GM12878 (cell line): Measurements from ENCODE around the gene MRPS18B. TPM values are rescaled to one million over a fixed set of nuclear protein-coding genes. Genes with fewer than 3 reads are reported as not detected.
A peak's percentile ranks its signal among the peaks of the same experiment; 100 is the strongest.

Experiments used
- ATAC-seq: fragments of 200-7000 bp; cut with Tn5 transposase; 3 replicates; pipeline ENCODE4 v1.9.1; 2020; ENCODE audit warnings: mild to moderate bottlenecking, moderate library complexity
- BruUV-seq: library from RNA; stranded (reverse); fragments of 400-500 nt; replicated peaks from 2 replicates; lab custom pipeline; 2021; lab: Mats Ljungman, UMichigan
- CTCF ChIA-PET: fragments of 300-600 bp; sonication (Branson Sonifier 250); formaldehyde crosslinking; extraction: SDS; loops from one replicate; lab custom pipeline; 2021; ENCODE audit warnings: inconsistent platforms; lab: Yijun Ruan, JAX
- POLR2A ChIA-PET: fragments of 350-600 bp; formaldehyde crosslinking; extraction: SDS; loops from one replicate; lab custom pipeline; 2021; ENCODE audit warnings: inconsistent platforms; lab: Charles Lee
- RAD21 ChIA-PET: fragments of 300-600 bp; sonication (Branson Sonifier 250); formaldehyde crosslinking; loops from one replicate; lab custom pipeline; 2023; ENCODE audit warnings: antibody characterized with exemption; ENCODE audit not compliant: unreplicated experiment; lab: Charles Lee
- SMC1A ChIA-PET: fragments of 300-600 bp; sonication (Branson Sonifier 250); formaldehyde crosslinking; loops from one replicate; lab custom pipeline; 2023; ENCODE audit not compliant: unreplicated experiment, uncharacterized antibody; lab: Charles Lee
- DNase-seq: peaks from one replicate; pipeline ENCODE4 v3.0.0-alpha.2; 2011; ENCODE audit warnings: low read depth, low spot score
- FAIRE-seq: peaks from 3 replicates; lab custom pipeline; 2011; peaks lifted over from hg19 to GRCh38; lab: Jason Lieb, UNC
- H2AFZ ChIP-seq: 2 replicates; pipeline ENCODE4 v1.6.0; 2011; ENCODE audit warnings: low read depth, low read length, control low read depth; ENCODE audit not compliant: control insufficient read depth
- H3K27ac ChIP-seq: 2 replicates; pipeline ENCODE4 v1.5.1; 2011; ENCODE audit warnings: control low read depth; ENCODE audit not compliant: control insufficient read depth, insufficient read depth
- H3K27me3 ChIP-seq, 2 experiments: replicated peaks in 1 of 2; 2 replicates each; pipeline versions ENCODE4 v1.6.0 to v1.6.1; 2011; ENCODE audit warnings: low read length in 1 of 2; ENCODE audit not compliant: control insufficient read depth in 2 of 2, insufficient read depth in 2 of 2
- H3K36me3 ChIP-seq, 2 experiments: 2 replicates each; pipeline ENCODE4 v1.5.1; 2011; ENCODE audit warnings: low read length in 1 of 2; ENCODE audit not compliant: control insufficient read depth in 2 of 2, insufficient read depth in 2 of 2
- H3K4me1 ChIP-seq: 2 replicates; pipeline ENCODE4 v1.6.1; 2011; ENCODE audit warnings: mild to moderate bottlenecking, low read length, moderate library complexity, mixed read lengths; ENCODE audit not compliant: control insufficient read depth, insufficient read depth
- H3K4me2 ChIP-seq: 2 replicates; pipeline ENCODE4 v1.6.0; 2011; ENCODE audit warnings: control low read depth; ENCODE audit not compliant: control insufficient read depth, insufficient read depth
- H3K4me3 ChIP-seq: fragments of 200-600 bp; sonication (generic); 2 replicates; pipeline ENCODE4 v1.5.1; 2016
- H3K79me2 ChIP-seq: 2 replicates; pipeline ENCODE4 v1.6.0; 2011; ENCODE audit warnings: low read length; ENCODE audit not compliant: control insufficient read depth, insufficient read depth
- H3K9ac ChIP-seq: 2 replicates; pipeline ENCODE4 v1.8.0; 2011; ENCODE audit warnings: low read length, control low read depth, mixed read lengths; ENCODE audit not compliant: control insufficient read depth, insufficient read depth
- H3K9me3 ChIP-seq: replicated peaks from 3 replicates; pipeline ENCODE4 v1.5.1; 2011; ENCODE audit warnings: mild to moderate bottlenecking, low read length; ENCODE audit not compliant: control insufficient read depth, insufficient read depth
- H4K20me1 ChIP-seq: 2 replicates; pipeline ENCODE4 v1.6.0; 2011; ENCODE audit not compliant: control insufficient read depth, insufficient read depth
- BACH1 ChIP-seq: fragments of 450-650 bp; IDR thresholded peaks from 2 replicates; pipeline ENCODE4 v1.6.1; 2017; ENCODE audit warnings: mild to moderate bottlenecking, borderline replicate concordance
- BCL3 ChIP-seq: IDR thresholded peaks from 2 replicates; pipeline ENCODE4 v1.6.1; 2011; ENCODE audit warnings: borderline replicate concordance, low read depth, mild to moderate bottlenecking, moderate library complexity, low read length; ENCODE audit not compliant: insufficient read depth, poor library complexity, severe bottlenecking
- BHLHE40 ChIP-seq, 2 experiments: fragments of 450-650 bp in 1 of 2; IDR thresholded peaks; 2 replicates each; pipeline ENCODE4 v1.6.1; 2011 to 2017; ENCODE audit warnings: low read depth in 2 of 2, borderline replicate concordance in 1 of 2, improper control_type of control experiment in 1 of 2, low read length in 1 of 2, mild to moderate bottlenecking in 1 of 2
- CHD2 ChIP-seq: IDR thresholded peaks from 2 replicates; pipeline ENCODE4 v1.6.1; 2011; ENCODE audit warnings: low read depth, low read length, improper control_type of control experiment, borderline replicate concordance
- CREM ChIP-seq: IDR thresholded peaks from 2 replicates; pipeline ENCODE4 v1.6.1; 2014; ENCODE audit warnings: antibody characterized with exemption, low read depth
- FOXK2 ChIP-seq: fragments of 450-650 bp; IDR thresholded peaks from 2 replicates; pipeline ENCODE4 v1.6.1; 2017; ENCODE audit warnings: mild to moderate bottlenecking, moderate library complexity
- KAT2A ChIP-seq: conservative IDR thresholded peaks from 2 replicates; pipeline ENCODE4 v1.6.1; 2011; ENCODE audit warnings: low read depth, low read length; ENCODE audit not compliant: control insufficient read depth
- KLF5 ChIP-seq: fragments of 450-650 bp; IDR thresholded peaks from 2 replicates; pipeline ENCODE4 v1.6.1; 2014; ENCODE audit warnings: mild to moderate bottlenecking; ENCODE audit not compliant: partially characterized antibody
- MTA2 ChIP-seq: fragments of 450-650 bp; IDR thresholded peaks from 2 replicates; pipeline ENCODE4 v1.6.1; 2016; ENCODE audit warnings: low read depth, mild to moderate bottlenecking, moderate library complexity
- MTA3 ChIP-seq: IDR thresholded peaks from 2 replicates; pipeline ENCODE4 v1.6.1; 2012; ENCODE audit warnings: low read length, inconsistent platforms, borderline replicate concordance
- NKRF ChIP-seq: fragments of 450-650 bp; conservative IDR thresholded peaks from 2 replicates; pipeline ENCODE4 v1.6.1; 2017; ENCODE audit warnings: mild to moderate bottlenecking, moderate library complexity
- NR2C2 ChIP-seq: IDR thresholded peaks from 2 replicates; pipeline ENCODE4 v1.6.1; 2011; ENCODE audit warnings: borderline replicate concordance, low read depth; ENCODE audit not compliant: control insufficient read depth, insufficient read length
- POLR2AphosphoS2 ChIP-seq: IDR thresholded peaks from 2 replicates; pipeline ENCODE4 v1.6.1; 2011; ENCODE audit warnings: low read depth, mild to moderate bottlenecking, low read length, improper control_type of control experiment, moderate library complexity
- RELA ChIP-seq: fragments of 450-650 bp; IDR thresholded peaks from 2 replicates; pipeline ENCODE4 v1.8.0; 2014; ENCODE audit warnings: borderline replicate concordance; ENCODE audit not compliant: partially characterized antibody
- RFX5 ChIP-seq: IDR thresholded peaks from 2 replicates; pipeline ENCODE4 v1.6.1; 2011; ENCODE audit warnings: low read depth, low read length, improper control_type of control experiment
- SMC3 ChIP-seq: IDR thresholded peaks from 2 replicates; pipeline ENCODE4 v1.6.1; 2011; ENCODE audit warnings: low read length, improper control_type of control experiment, borderline replicate concordance
- TARDBP ChIP-seq: IDR thresholded peaks from 2 replicates; pipeline ENCODE4 v1.6.1; 2016; ENCODE audit warnings: borderline replicate concordance
- TCF3 ChIP-seq: IDR thresholded peaks from 2 replicates; pipeline ENCODE4 v1.6.1; 2012; ENCODE audit warnings: low read depth, mild to moderate bottlenecking, low read length, borderline replicate concordance; ENCODE audit not compliant: insufficient read depth
- ZBED1 ChIP-seq: IDR thresholded peaks from 2 replicates; pipeline ENCODE4 v1.6.1; 2016; ENCODE audit warnings: borderline replicate concordance
- ZNF24 ChIP-seq: fragments of 450-650 bp; IDR thresholded peaks from 2 replicates; pipeline ENCODE4 v1.6.1; 2017; ENCODE audit warnings: antibody characterized with exemption, mild to moderate bottlenecking
- WGBS: methylation state at CpG from one replicate; pipeline ENCODE4 v1.1.6; 2016; ENCODE audit warnings: low lambda C conversion rate; ENCODE audit not compliant: insufficient replicate concordance, insufficient coverage; ENCODE audit errors: missing lambda C conversion rate; 5-methylcytosine and 5-hydroxymethylcytosine counted together
- in situ Hi-C: fragments of 300-500 bp; cut with MboI; formaldehyde crosslinking; loops from 9 replicates; pipeline ENCODE4 v1.14.3; 2018; ENCODE audit warnings: mixed read lengths
- intact Hi-C: fragments of 100-400 bp; cut with micrococcal nuclease; formaldehyde crosslinking; loops from one replicate; pipeline ENCODE4 v1.14.2; 2022; ENCODE audit not compliant: unreplicated experiment
- polyA plus RNA-seq, 11 experiments: library from polyadenylated mRNA; depleted of rRNA in 4 of 11; unstranded in 6 of 11; stranded (reverse) in 5 of 11; fragments of >200 nt; fragmentation: Nextera tagmentation in 4 of 11; fragmentation: Illumina TruSeq in 1 of 11; extraction: Ambion mirVana in 4 of 11; extraction: Trizol in 1 of 11; gene quantifications; 1 replicate in 1 of 11; 2 replicates in 10 of 11; pipeline versions ENCODE4 v1.2.1 to v1.2.3, GENCODE V29; 2011 to 2016; ENCODE audit warnings: inconsistent platforms in 2 of 11, missing spikeins in 2 of 11, low read depth in 1 of 11
- total RNA-seq, 4 experiments: library from RNA; depleted of rRNA in 3 of 4; stranded (reverse); fragments of >200 nt in 3 of 4; fragmentation: Illumina TruSeq in 1 of 4; extraction: Trizol in 1 of 4; gene quantifications; 2 replicates each; pipeline versions ENCODE4 v1.2.1 to v1.2.3, GENCODE V29; 2013 to 2021

The MRPS18B gene
- total and polyA plus RNA-seq, 10 of the 15 experiments (the other 5 are each of a cell fraction or from before 2014, with no cell fraction given): 80.9 to 259 (median 140) TPM

- H4K20me1 ChIP-seq: no peaks in the 10 kb centered on the region
- in situ Hi-C loops: no loop called here
- TF ChIP-seq TARDBP (0 out of 2 replicates have a peak, but pooled peaks have one; percentile 16), MTA3 (peak; percentile 96; the same call in 1 of the 2 replicates), KLF5 (no peak), RELA (no peak), POLR2AphosphoS2 (peak; percentile 98), BCL3 (peak; percentile 94), TCF3 (0 out of 2 replicates have a peak, but pooled peaks have one; percentile 42), NKRF (peak; percentile 89), FOXK2 (peak; percentile 15), BHLHE40 (IDR thresholded peaks at IDR 0.05; ENCODE audit: borderline replicate concordance in 1 of 2, low read depth in 2 of 2, low read length in 1 of 2) (peak in 1 of 2 experiments; percentile 35; a peak in 1 of 4 replicates), NR2C2 (peak; percentile 70), CHD2 (peak; percentile 39; the same call in 1 of the 2 replicates), BACH1 (peak; percentile 63), ZBED1 (peak; percentile 86; the same call in 1 of the 2 replicates), MTA2 (peak; percentile 51; the same call in 1 of the 2 replicates), ZNF24 (no peak), SMC3 (peak; percentile 29; the same call in 1 of the 2 replicates), CREM (peak; percentile 96), RFX5 (no peak), KAT2A (no peak)
These were observed 9.1 kb downstream of the MRPS18B start, which contains the start of gene ATAT1 for GRCh38 chr6:30626484-30627366. ATAT1 (plus strand) TSS chr6:30626874.

More at GRCh38 chr6:30626484-30627366, 9.1 kb downstream of the MRPS18B start, which contains the start of gene ATAT1:
- CTCF ChIA-PET: interaction anchor here (0.6 to 1.7 kb wide), 4 partner anchors 19 to 104 kb away, joined by 3 to 6 read pairs (median 4); no protein-coding TSS in a partner anchor
- H3K4me2 ChIP-seq: peak within 1 kb of the TSS; percentile 92
- peaks cover 10 to 12% of the 10 kb centered on the region in 2 experiments for H3K36me3 ChIP-seq
- H3K27ac ChIP-seq: peak within 1 kb of the TSS; percentile 54
- intact Hi-C loops: no loop called here
- H3K4me3 ChIP-seq: peak within 1 kb of the TSS; percentile 95
- no peaks in the 10 kb centered on the region for H3K9me3 ChIP-seq
- BruUV-seq: TSS peak; percentile 43
- WGBS: 4% methylated on average over 36 of the region's 36 CpGs
- H2AFZ ChIP-seq: peak within 1 kb of the TSS; percentile 15
- peak within 1 kb of the TSS; percentile 56 for H3K9ac ChIP-seq
- H3K27me3 ChIP-seq: no peaks in the 10 kb centered on the region
- DNase-seq (peak; percentile 36), FAIRE-seq (peak; percentile 96), ATAC-seq (peak; percentile 99)
- no peaks in the 10 kb centered on the region for H3K4me1 ChIP-seq
- RAD21 ChIA-PET: interaction anchor here (1.0 to 2.7 kb wide), 2 partner anchors 46 to 104 kb away, joined by 3 to 6 read pairs; partner anchors contain the start of gene DHX16
- POLR2A ChIA-PET: interaction anchor here (0.9 to 2.0 kb wide), 3 partner anchors 9 to 95 kb away, joined by 3 to 11 read pairs (median 3); partner anchors contain the start of gene MRPS18B
- H3K79me2 ChIP-seq: no peaks in the 10 kb centered on the region; the same call in none of the 2 replicates
- SMC1A ChIA-PET: interaction anchor here (0.7 to 1.2 kb wide), 2 partner anchors 9 to 13 kb away, joined by 3 to 4 read pairs; partner anchors contain the start of gene MRPS18B
